Measurements from ENCODE around the gene VWF.

VWF gene

GRCh38 chr12:6049992-6050391 lies 74.5 kb downstream of the VWF start:
- Histone ChIP-seq H3K4me3 (ENCODE audit: low read length) (no peak overlapping the region), H3K79me2 (ENCODE audit: low read length) (no peaks in the 10 kb centered on the region), H3K4me2 (ENCODE audit: low read depth, low read length) (no peak overlapping the region), H3K9me3 (replicated peaks; ENCODE audit: insufficient read depth, low read length) (no peaks in the 10 kb centered on the region), H3K9ac (ENCODE audit: low read length) (no peak overlapping the region), H3K4me1 (ENCODE audit: low read length) (no peaks in the 10 kb centered on the region), H2AFZ (ENCODE audit: low read length) (no peak overlapping the region), H3K36me3 (replicated peaks; ENCODE audit: insufficient read depth, low read length) (no peaks in the 10 kb centered on the region), H3K9me2 (replicated peaks; ENCODE audit: insufficient read depth, low read length) (no peaks in the 10 kb centered on the region), H3K27me3 (replicated peaks; ENCODE audit: insufficient read depth, low read length) (0 out of 2 replicates have a peak, but pooled peaks cover 2% of the 10 kb centered on the region), H3F3A (ENCODE audit: insufficient read depth, low read length) (no peaks in the 10 kb centered on the region), H3K27ac (ENCODE audit: low read length) (no peak overlapping the region), H4K20me1 (ENCODE audit: insufficient read depth, low read length) (no peaks in the 10 kb centered on the region)
- no peak for DNase-seq
- TF ChIP-seq, protein P1, sequence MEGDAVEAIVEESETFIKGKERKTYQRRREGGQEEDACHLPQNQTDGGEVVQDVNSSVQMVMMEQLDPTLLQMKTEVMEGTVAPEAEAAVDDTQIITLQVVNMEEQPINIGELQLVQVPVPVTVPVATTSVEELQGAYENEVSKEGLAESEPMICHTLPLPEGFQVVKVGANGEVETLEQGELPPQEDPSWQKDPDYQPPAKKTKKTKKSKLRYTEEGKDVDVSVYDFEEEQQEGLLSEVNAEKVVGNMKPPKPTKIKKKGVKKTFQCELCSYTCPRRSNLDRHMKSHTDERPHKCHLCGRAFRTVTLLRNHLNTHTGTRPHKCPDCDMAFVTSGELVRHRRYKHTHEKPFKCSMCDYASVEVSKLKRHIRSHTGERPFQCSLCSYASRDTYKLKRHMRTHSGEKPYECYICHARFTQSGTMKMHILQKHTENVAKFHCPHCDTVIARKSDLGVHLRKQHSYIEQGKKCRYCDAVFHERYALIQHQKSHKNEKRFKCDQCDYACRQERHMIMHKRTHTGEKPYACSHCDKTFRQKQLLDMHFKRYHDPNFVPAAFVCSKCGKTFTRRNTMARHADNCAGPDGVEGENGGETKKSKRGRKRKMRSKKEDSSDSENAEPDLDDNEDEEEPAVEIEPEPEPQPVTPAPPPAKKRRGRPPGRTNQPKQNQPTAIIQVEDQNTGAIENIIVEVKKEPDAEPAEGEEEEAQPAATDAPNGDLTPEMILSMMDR (IDR thresholded peaks at IDR 0.05; ENCODE audit: low read length) = no peak
- TF ChIP-seq EZH2 (optimal IDR thresholded peaks at IDR 0.05; ENCODE audit: low read depth, low read length) = no peak
- TF ChIP-seq EZH2phosphoT487 (IDR thresholded peaks at IDR 0.05; ENCODE audit: low read length) = no peak

DNA sequence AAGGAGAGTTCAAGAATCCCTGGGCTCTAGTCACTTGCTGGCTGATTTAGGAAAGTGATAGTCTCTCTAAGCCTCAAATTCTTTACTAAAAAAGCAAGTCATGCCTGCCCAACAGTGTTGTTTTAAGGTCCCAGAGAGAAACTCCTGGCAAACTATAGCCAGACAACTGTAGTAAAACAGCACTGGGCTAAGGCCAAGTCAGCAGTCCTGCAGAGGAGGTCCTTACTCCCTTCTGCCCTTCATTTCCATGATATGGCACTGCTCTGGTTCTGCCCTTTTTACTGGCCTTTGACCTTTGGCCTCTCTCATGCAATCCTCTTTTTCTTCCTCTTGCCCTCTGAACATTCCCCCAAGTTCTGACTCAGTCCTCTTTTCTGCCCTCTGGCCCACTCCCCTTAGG lies 74.9 kb downstream of the VWF start:
- Histone ChIP-seq H3K4me2 (ENCODE audit: low read depth, low read length) (no peak overlapping the region), H3K9me2 (replicated peaks; ENCODE audit: insufficient read depth, low read length) (no peaks in the 10 kb centered on the region)
- TF ChIP-seq EZH2 (optimal IDR thresholded peaks at IDR 0.05; ENCODE audit: low read depth, low read length) = no peak
- TF ChIP-seq, protein P1 (IDR thresholded peaks at IDR 0.05; ENCODE audit: low read length) = no peak
- no peak for TF ChIP-seq EZH2phosphoT487 (IDR thresholded peaks at IDR 0.05; ENCODE audit: low read length)

DNA sequence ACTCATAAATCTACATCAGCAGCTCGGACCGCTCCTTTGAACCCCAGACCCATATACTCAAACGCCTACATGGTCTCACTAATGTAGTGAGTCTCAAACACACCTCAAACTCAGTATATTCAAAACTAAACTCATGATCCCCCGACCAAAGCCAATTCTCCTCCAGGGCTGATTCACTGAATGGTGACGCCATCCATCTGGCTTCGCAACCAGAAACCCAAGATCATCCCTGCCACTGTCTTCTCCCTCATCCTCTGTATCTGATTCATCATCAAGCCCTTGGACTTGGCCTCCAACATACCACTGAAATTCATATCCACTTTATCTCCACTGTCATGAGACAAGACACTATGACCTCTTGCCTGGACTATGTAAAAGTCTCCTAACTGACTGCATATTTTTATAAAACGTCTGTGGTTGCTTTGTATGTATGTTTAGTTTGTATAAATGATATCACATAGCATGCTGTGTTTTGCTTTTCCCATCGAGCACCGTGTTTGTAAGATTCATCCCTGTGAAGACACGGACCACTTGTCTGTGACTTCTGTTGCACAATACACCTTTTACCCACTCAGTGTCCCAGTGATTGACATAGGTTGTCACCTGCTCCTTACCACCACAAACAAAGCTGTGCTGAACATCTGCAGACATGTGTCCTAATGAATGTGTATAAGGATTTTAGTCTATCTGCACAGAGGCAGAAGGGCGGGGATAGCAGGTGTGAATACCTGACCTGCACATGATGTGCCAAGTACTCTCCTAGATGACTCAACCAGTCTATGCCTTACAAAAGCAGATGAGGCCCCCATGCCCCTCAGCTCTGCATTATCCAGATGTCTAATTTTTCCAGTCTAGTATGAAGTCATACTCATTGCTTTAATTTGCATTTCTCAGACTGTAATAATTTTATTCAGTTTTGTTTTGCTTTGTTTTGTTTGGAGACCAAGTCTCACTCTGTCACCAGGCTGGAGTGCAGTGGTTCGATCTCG lies 76.9 kb downstream of the VWF start:
- no peaks in the 10 kb centered on the region for H3K79me2 ChIP-seq (ENCODE audit: low read length)
- DNase-seq = no peak
- no peaks in the 10 kb centered on the region for H3F3A ChIP-seq (ENCODE audit: insufficient read depth, low read length)
- TF ChIP-seq EZH2phosphoT487 (IDR thresholded peaks at IDR 0.05; ENCODE audit: low read length) = no peak
- TF ChIP-seq, protein P1 (IDR thresholded peaks at IDR 0.05; ENCODE audit: low read length) = no peak
- no peak for TF ChIP-seq EZH2 (optimal IDR thresholded peaks at IDR 0.05; ENCODE audit: low read depth, low read length)
- H3K27me3 ChIP-seq (replicated peaks; ENCODE audit: insufficient read depth, low read length) = no peaks in the 10 kb centered on the region; the same call in 1 of the 2 replicates
- no peak overlapping the region for H2AFZ ChIP-seq (ENCODE audit: low read length)
- H3K4me3 ChIP-seq (ENCODE audit: low read length) = no peak overlapping the region
- H4K20me1 ChIP-seq (ENCODE audit: insufficient read depth, low read length) = no peaks in the 10 kb centered on the region
- H3K27ac ChIP-seq (ENCODE audit: low read length) = no peak overlapping the region
- no peaks in the 10 kb centered on the region for H3K9me2 ChIP-seq (replicated peaks; ENCODE audit: insufficient read depth, low read length)
- no peaks in the 10 kb centered on the region for H3K36me3 ChIP-seq (replicated peaks; ENCODE audit: insufficient read depth, low read length)
- H3K4me2 ChIP-seq (ENCODE audit: low read depth, low read length) = no peak overlapping the region
- H3K9ac ChIP-seq (ENCODE audit: low read length) = no peak overlapping the region
- no peaks in the 10 kb centered on the region for H3K4me1 ChIP-seq (ENCODE audit: low read length)
- H3K9me3 ChIP-seq (replicated peaks; ENCODE audit: insufficient read depth, low read length) = no peaks in the 10 kb centered on the region

More for the DNA sequence above, 74.9 kb downstream of the VWF start:
- no peaks in the 10 kb centered on the region for H4K20me1 ChIP-seq (ENCODE audit: insufficient read depth, low read length)
- no peaks in the 10 kb centered on the region for H3F3A ChIP-seq (ENCODE audit: insufficient read depth, low read length)
- H3K27me3 ChIP-seq (replicated peaks; ENCODE audit: insufficient read depth, low read length) = no peaks in the 10 kb centered on the region
- H3K36me3 ChIP-seq (replicated peaks; ENCODE audit: insufficient read depth, low read length) = no peaks in the 10 kb centered on the region
- no peak for DNase-seq
- H3K9me3 ChIP-seq (replicated peaks; ENCODE audit: insufficient read depth, low read length) = no peaks in the 10 kb centered on the region
- no peak overlapping the region for H2AFZ ChIP-seq (ENCODE audit: low read length)
- H3K27ac ChIP-seq (ENCODE audit: low read length) = no peak overlapping the region
- no peak overlapping the region for H3K4me3 ChIP-seq (ENCODE audit: low read length)
- H3K9ac ChIP-seq (ENCODE audit: low read length) = no peak overlapping the region
- H3K79me2 ChIP-seq (ENCODE audit: low read length) = no peaks in the 10 kb centered on the region
- no peaks in the 10 kb centered on the region for H3K4me1 ChIP-seq (ENCODE audit: low read length)

All from MM.1S (cell line).